Gastroesophageal sphincter (tissue), 4 donors: ENCODE measurements around the gene CAVIN3. TPM values are rescaled to one million over a fixed set of nuclear protein-coding genes. Genes with fewer than 3 reads are reported as not detected.

Experiments
- ATAC-seq: fragments of 150-250 bp; one replicate; pipeline ENCODE4 v1.9.1; 2016; ENCODE audit warnings: mild to moderate bottlenecking, moderate library complexity
- H3K27ac ChIP-seq, 4 donors: fragments of 200-600 bp; sonication (generic) in 3 of 4; 1 replicate in 3 of 4; 2 replicates in 1 of 4; pipeline ENCODE4 v1.5.1; 2016 to 2019
- H3K27me3 ChIP-seq: fragments of 200-600 bp; sonication (generic); one replicate; pipeline ENCODE4 v1.5.1; 2019
- H3K36me3 ChIP-seq, 2 donors: fragments of 200-600 bp; sonication (generic); one replicate each; pipeline ENCODE4 v1.5.1; 2019; ENCODE audit warnings: control low read depth in 1 of 2
- H3K4me1 ChIP-seq, 3 donors: fragments of 200-600 bp; sonication (generic); 1 replicate in 2 of 3; 2 replicates in 1 of 3; pipeline ENCODE4 v1.5.1; 2016 to 2019; ENCODE audit warnings: control low read depth in 2 of 3
- H3K4me3 ChIP-seq, 2 donors: fragments of 200-600 bp; sonication (generic); one replicate each; pipeline ENCODE4 v1.5.1; 2019; ENCODE audit warnings: mild to moderate bottlenecking in 1 of 2, moderate library complexity in 1 of 2
- H3K9me3 ChIP-seq, 3 donors: fragments of 200-600 bp; sonication (generic); one replicate each; pipeline ENCODE4 v1.5.1; 2017 to 2019; ENCODE audit warnings: control low read depth in 2 of 3
- CTCF ChIP-seq, 4 experiments: fragments of 200-600 bp in 2 of 4; fragments of 450-650 bp in 2 of 4; sonication (generic) in 1 of 4; IDR thresholded peaks; one replicate each; pipeline ENCODE4 v1.5.1; 2017 to 2019; ENCODE audit warnings: antibody characterized with exemption in 4 of 4, mild to moderate bottlenecking in 2 of 4, moderate library complexity in 2 of 4
- EP300 ChIP-seq: sonication (generic); formaldehyde crosslinking; IDR thresholded peaks from one replicate; pipeline ENCODE4 v1.6.1; 2017; ENCODE audit warnings: antibody characterized with exemption, mild to moderate bottlenecking
- POLR2A ChIP-seq, 2 donors: fragments of 450-650 bp; IDR thresholded peaks; one replicate each; pipeline ENCODE4 v1.6.1; 2017; ENCODE audit warnings: antibody characterized with exemption in 2 of 2, mild to moderate bottlenecking in 2 of 2, moderate library complexity in 1 of 2
- POLR2AphosphoS5 ChIP-seq: sonication (generic); formaldehyde crosslinking; IDR thresholded peaks from one replicate; pipeline ENCODE4 v1.6.1; 2017; ENCODE audit warnings: antibody characterized with exemption
- WGBS, 2 donors: methylation state at CpG; one replicate each; pipeline ENCODE4 v1.1.5; 2018; ENCODE audit warnings: low coverage in 1 of 2; 5-methylcytosine and 5-hydroxymethylcytosine counted together
- total RNA-seq, 4 donors: library from RNA; depleted of rRNA; stranded (reverse); fragments of >200 nt; gene quantifications; one replicate each; pipeline ENCODE4 v1.1.0, GENCODE V29; 2016

Gene CAVIN3
- total RNA-seq, result 100 to 1,000 TPM; 164 to 313 (median 211) TPM

GRCh38 chr11:6320411-6321155, at the start of gene CAVIN3:
Gene CAVIN3, minus strand, starts transcription at chr11:6320501. Its CDS starts 25 bp downstream, at chr11:6320476.
- peak; percentile 82 for ATAC-seq
- peak within 1 kb of the TSS; percentile 50 to 83 for H3K4me3 ChIP-seq
- peaks cover 4 to 66% (median 20%) of the 10 kb centered on the region in 3 donors for H3K4me1 ChIP-seq
- H3K9me3 ChIP-seq, result no peaks in the 10 kb centered on the region
- H3K36me3 ChIP-seq, result no peaks in the 10 kb centered on the region
- H3K27me3 ChIP-seq, result no peaks in the 10 kb centered on the region
- peak within 1 kb of the TSS; percentile 93 to 100 (median 99) for H3K27ac ChIP-seq
- 4 to 19% methylated on average over 3 to 4 of the region's 44 CpGs for WGBS, 2 donors
- TF ChIP-seq CTCF (IDR thresholded peaks at IDR 0.05) (no peak), POLR2AphosphoS5 (peak; percentile 94), EP300 (no peak), POLR2A (IDR thresholded peaks at IDR 0.05) (peak; percentile 71 to 76)

GRCh38 chr11:6365659-6366058, 45.4 kb upstream of the CAVIN3 start:
- Histone ChIP-seq H3K27me3 (no peaks in the 10 kb centered on the region), H3K36me3 (no peaks in the 10 kb centered on the region), H3K27ac (no peak overlapping the region), H3K4me1 (peaks cover 0 to 8% (median 0%) of the 10 kb centered on the region in 3 donors), H3K4me3 (no peak overlapping the region), H3K9me3 (no peaks in the 10 kb centered on the region)
- ATAC-seq, result no peak
- WGBS, 2 donors, result 86 to 87% methylated on average over 1 to 2 of the region's 2 CpGs
- no peak for TF ChIP-seq POLR2A (IDR thresholded peaks at IDR 0.05)
- no peak for TF ChIP-seq POLR2AphosphoS5
- no peak for TF ChIP-seq CTCF (IDR thresholded peaks at IDR 0.05)
- TF ChIP-seq EP300, result no peak

- H3K4me1 ChIP-seq, result peaks cover 0 to 11% (median 0%) of the 10 kb centered on the region in 3 donors
- H3K36me3 ChIP-seq, result no peaks in the 10 kb centered on the region
- TF ChIP-seq POLR2A (IDR thresholded peaks at IDR 0.05) (no peak), CTCF (IDR thresholded peaks at IDR 0.05) (peak; percentile 67 to 92 (median 80)), EP300 (no peak), POLR2AphosphoS5 (no peak)
- H3K27ac ChIP-seq, result no peak overlapping the region
- no peaks in the 10 kb centered on the region for H3K9me3 ChIP-seq
- whole genome bisulfite sequencing, 2 donors, result 50% methylated on average over 1 of the region's 6 CpGs; no CpG with 5 or more reads in 1 of the 2 donors
- peak; percentile 88 for ATAC-seq
- no peak overlapping the region for H3K4me3 ChIP-seq
- H3K27me3 ChIP-seq, result no peaks in the 10 kb centered on the region
Measured at GRCh38 chr11:6362873-6363678, 42.8 kb upstream of the CAVIN3 start.

GRCh38 chr11:6362185-6362872, 42.0 kb upstream of the CAVIN3 start:
- Histone ChIP-seq H3K36me3 (no peaks in the 10 kb centered on the region), H3K4me3 (no peak overlapping the region), H3K27ac (no peak overlapping the region), H3K9me3 (no peaks in the 10 kb centered on the region), H3K27me3 (no peaks in the 10 kb centered on the region), H3K4me1 (peaks cover 0 to 18% (median 0%) of the 10 kb centered on the region in 3 donors)
- ATAC-seq, result peak; percentile 9
- WGBS, 2 donors, result 25 to 27% methylated on average over 1 to 3 of the region's 5 CpGs
- no peak for TF ChIP-seq EP300
- TF ChIP-seq POLR2AphosphoS5, result peak; percentile 45

GRCh38 chr11:6360183-6360582, 39.9 kb upstream of the CAVIN3 start:
- H3K36me3 ChIP-seq, result no peaks in the 10 kb centered on the region
- H3K27me3 ChIP-seq, result no peaks in the 10 kb centered on the region
- ATAC-seq, result no peak
- 51 to 61% methylated on average over 3 of the region's 3 CpGs for WGBS, 2 donors
- no peaks in the 10 kb centered on the region for H3K9me3 ChIP-seq
- TF ChIP-seq CTCF (IDR thresholded peaks at IDR 0.05) (no peak), EP300 (no peak), POLR2AphosphoS5 (no peak), POLR2A (IDR thresholded peaks at IDR 0.05) (no peak)
- no peak overlapping the region for H3K27ac ChIP-seq
- H3K4me1 ChIP-seq, result peaks cover 0 to 33% (median 8%) of the 10 kb centered on the region in 3 donors
- H3K4me3 ChIP-seq, result no peak overlapping the region
